GM19099 (cell line): Measurements from ENCODE around the gene CLEC4M.

Source experiments
- POLR2A ChIP-seq: IDR thresholded peaks from 3 replicates; pipeline ENCODE4 v1.6.1; 2011; ENCODE audit warnings: low read depth; ENCODE audit not compliant: insufficient read length; ENCODE audit errors: extremely low read depth

CLEC4M gene

DNA sequence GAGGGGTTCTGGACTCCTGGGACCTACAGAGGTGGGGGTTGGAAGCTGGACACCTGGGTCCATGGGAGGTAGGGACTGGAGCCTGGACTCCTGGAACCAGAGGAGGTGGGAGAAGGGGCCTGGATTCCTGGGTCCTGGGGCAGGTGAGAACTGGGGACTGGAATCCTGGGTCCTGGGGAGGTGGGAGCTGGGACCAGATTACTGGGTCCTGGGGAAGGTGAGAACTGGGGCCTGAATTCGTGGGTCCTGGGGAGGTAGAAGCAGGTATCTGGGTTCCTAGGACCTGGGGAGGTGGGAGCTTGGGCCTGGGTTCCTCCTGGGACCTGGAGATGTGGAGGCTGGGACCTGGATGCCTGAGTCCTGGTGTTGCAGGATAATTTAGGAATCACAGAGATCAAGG is 653 bp downstream of the CLEC4M start:
- TF ChIP-seq POLR2A: no peak

DNA sequence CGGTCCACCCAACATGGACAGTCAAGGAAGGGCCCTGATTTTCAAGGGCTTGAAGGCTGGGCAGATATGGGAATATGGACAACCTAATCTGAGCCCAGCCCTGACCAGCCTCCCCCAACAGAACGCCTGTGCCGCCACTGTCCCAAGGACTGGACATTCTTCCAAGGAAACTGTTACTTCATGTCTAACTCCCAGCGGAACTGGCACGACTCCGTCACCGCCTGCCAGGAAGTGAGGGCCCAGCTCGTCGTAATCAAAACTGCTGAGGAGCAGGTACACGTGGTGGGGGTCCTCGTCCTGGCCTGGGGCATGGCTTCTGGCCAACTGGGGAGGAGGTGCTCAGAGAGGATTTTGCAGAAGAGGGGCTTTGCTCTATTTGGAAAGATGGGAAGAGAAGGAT is 3.5 kb downstream of the CLEC4M start:
- no peak for TF ChIP-seq POLR2A

DNA sequence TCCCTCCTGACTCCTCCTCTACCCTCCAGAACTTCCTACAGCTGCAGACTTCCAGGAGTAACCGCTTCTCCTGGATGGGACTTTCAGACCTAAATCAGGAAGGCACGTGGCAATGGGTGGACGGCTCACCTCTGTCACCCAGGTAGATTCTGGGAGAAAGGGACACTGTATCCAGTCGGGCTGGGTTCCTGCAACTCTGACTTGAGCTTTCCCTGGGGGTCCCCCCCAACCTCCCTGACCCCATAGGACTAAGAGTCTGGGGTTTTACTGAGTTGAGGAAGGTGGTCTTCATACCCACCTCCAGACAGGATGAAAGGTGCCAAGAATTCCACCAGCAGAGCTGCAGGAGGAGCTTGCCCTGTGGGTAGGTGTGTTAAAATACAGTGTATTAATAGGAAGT is 4.4 kb downstream of the CLEC4M start:
- TF ChIP-seq POLR2A: no peak

DNA sequence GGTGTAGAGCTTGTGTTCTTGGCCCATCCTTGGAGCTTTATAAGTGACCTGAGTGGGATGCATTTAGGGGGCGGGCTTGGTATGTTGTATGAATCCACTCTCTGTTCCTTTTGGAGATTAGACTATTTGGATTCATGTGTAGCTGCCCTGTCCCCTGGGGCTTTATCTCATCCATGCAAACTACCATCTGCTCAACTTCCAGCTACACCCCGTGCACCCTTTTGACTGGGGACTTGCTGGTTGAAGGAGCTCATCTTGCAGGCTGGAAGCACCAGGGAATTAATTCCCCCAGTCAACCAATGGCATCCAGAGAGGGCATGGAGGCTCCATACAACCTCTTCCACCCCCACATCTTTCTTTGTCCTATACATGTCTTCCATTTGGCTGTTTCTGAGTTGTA is 6.1 kb downstream of the CLEC4M start:
- no peak for TF ChIP-seq POLR2A

DNA sequence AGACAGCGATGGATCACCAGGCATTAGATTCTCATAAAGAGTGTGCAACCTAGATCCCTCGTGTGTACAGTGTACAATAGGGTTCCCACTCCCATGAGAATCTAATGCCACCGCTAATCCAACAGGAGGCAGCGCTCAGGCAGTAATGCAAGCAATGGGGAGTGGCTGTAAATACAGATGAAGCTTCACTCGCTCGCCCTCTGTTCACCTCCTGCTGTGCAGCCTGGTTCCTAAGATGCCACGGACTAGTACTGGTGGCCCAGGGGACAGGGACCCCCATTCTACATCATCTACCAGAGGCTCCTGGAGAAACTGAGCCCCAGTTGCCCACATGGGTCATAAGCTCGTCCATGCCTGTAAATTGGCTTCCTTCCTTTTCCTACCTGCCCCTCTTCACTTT is 8.0 kb downstream of the CLEC4M start:
- no peak for TF ChIP-seq POLR2A

DNA sequence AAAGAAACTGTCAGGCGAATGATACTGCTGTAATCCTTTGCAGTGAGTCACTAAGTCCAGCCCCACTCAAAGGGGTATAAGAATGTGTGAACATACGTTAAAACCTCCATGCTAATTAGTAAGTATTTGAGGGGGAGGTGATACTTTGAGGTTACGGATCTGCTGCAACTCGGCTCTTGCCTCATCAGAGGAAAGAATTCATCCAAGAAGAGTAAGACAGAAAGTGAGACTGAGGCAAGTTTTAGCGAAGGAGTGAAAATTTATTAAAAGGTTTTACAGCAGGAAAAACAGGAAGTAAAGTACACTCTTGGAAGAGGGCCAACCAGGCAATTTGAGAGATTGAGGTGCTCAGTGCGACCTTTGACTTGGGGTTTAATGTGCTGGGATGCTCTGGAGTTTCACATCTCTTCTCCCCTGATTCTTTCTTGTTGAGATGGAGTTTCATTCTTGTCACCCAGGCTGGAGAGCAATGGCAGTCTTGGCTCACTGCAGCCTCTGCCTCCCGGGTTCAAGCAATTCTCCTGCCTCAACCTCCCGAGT is 9.8 kb downstream of the CLEC4M start:
- no peak for TF ChIP-seq POLR2A

DNA sequence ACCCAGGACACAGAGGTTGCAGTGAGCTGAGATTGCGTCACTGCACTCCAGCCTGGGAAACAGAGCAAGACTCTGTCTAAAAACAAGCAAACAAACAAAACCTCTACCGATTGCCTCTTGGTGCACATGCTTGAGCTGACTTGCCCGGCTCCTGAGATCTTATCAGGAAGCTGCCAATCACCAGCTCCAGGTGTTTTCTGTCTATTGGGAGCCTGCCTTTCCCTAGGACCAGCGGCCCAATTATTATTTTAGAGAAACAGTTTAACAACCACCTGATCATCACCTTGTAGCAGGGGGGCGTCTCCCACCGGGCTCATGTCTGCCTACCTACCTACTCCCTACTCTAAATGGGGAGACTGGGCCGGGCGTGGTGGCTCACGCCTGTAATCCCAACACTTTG is 10.8 kb downstream of the CLEC4M start:
- TF ChIP-seq POLR2A: no peak

DNA sequence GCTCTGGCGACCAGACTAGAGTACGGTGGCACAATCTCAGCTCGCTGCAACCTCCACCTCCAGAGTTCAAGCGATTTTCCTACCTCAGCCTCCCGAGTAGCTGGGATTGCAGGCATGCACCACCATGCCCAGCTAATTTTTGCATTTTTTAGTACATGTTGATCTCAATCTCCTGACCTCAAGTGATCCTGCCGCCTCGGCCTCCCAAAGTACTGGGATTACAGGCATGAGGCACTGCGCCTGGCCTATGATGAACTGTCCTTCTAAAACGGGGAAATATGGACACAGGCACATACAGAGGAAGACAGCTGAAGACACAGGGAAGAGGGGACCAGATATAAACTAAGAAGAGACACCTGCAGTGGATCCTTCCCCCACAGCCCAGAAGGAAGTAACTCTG is 12.7 kb downstream of the CLEC4M start:
- no peak for TF ChIP-seq POLR2A

DNA sequence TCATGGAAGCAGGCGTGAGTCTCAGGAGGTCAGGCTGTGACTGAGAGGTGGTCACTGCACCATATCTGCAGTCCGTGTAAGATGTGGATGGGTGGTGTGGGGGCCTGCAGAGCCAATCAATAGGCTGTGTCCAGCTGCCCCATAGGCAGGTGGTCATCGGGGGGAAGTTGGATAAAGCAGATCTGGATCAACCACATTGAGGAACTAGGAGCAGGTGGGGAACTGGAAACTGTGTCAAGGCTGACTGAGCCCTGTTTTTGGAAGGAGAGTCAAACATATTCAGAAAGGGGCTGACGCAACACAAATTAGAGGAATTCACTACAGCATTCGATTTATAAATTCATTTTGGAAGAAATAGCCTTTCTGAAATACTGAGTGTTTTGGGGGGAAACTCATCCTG is 15.0 kb downstream of the CLEC4M start:
- no peak for TF ChIP-seq POLR2A

DNA sequence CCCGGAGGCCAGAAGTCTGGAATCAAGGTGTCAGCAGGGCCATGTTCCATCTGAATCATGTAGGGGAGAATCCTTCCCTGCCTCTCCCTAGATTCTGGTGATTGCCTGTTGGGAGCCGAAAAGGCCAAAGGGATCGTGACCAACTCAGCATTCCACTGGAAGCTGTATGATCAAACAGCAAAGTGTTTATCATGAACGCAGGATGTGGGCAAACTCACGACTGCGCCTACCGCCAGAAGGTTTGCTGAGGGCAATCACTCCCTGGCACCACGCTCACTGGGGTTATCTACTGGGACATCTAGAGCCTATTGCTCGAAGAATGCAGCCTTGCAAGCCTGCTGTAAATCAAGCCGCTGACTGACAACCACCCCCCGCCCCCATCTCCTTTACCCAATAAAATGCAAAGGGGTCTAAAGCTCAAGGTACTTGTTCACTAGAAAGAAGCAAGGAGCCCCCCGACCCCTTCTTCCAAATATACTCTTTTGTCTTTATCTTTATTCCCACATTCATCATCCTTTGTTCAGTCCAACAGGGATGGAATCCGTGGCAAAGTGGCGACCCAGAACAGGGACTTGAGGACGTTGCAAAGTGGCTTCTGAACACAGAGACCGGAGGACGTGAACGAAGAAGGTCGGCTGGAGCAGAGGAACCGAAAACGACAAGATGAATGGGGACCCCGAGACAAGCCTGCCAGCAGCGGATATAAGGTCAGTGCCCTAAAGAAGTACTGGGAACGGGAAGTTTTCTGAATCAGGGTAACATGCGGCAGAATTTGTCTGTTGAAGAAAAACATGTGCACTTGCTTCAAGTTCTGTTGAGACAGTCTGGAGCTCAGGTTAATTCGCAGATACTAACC is 16.8 kb downstream of the CLEC4M start:
- TF ChIP-seq POLR2A: no peak

DNA sequence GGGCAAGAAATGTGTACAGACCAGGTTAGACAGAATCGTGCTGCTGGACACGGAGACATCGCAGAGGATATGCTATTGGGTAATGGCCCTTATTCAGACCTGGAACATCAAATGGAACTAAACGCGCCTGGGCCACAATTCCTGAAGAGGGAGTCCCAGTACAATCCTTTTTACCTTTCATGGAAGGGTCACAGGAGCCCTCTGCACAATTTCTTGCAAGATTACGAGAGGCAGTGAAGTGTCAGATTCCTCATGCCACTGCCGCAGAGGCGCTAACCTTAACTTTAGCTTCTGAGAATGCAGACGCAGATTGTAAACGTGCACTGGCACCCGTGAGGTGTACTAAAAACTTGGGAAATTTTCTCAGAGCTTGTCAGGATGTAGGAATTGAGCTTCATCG is 18.1 kb downstream of the CLEC4M start:
- no peak for TF ChIP-seq POLR2A

DNA sequence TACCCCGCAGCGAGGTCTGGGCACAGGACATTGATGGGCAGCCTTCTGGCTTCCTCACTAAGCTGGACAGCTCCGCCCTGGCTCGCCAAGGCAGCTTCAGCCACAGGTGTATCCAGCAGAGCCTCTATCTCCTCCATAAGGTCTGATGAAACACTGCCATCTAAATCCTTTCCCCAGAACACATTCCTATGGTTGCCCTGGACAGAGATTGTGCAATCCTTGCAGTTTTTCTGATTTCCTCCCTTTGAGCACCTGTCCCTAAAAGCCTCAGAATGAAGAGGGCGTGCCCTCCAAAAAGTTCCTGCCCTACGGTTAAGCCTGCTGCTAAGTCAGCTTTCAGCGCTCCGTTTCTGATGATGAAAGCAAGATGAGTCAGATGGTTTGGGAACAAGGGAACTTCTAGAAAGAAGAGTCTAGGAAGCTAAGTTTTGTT is 21.0 kb downstream of the CLEC4M start:
- TF ChIP-seq POLR2A: no peak

DNA sequence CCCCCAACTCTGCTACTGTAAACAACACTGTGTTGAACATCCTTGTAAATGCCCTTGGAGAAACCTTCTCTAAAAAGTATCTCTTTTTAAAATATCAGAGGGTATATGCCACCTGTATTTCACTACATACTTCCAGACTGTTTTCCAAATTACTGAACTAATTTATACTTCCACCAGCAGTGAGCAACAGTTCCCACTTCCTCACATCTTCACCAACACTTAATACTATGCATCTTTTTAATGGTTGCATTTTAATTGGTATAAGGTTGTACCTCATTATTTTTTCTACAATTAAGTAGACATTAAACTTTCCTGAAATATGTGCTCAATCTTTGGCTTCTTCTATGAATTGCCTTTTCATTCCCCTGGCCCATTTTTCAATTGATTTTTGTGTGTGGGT is 21.8 kb downstream of the CLEC4M start:
- no peak for TF ChIP-seq POLR2A

DNA sequence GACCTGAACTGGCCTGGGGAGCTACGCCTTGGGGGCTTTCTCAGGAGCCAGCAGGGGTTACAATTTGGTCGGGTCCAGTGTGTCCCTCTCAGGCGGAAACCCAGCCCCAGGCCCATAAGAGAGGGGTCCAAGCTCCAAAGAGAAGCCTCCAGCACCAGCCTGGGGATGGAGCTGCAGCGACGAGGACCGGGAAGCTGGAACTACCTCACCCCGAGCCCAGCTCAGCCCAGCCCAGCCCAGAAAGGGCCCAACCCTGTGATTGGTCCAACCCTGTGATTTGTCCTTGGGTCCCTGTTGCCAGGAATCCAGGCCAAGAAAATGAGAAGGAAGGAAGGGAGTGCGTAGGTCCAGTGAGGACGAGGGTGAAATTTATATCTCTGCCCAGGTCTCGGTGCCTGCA is 24.1 kb downstream of the CLEC4M start:
- no peak for TF ChIP-seq POLR2A

DNA sequence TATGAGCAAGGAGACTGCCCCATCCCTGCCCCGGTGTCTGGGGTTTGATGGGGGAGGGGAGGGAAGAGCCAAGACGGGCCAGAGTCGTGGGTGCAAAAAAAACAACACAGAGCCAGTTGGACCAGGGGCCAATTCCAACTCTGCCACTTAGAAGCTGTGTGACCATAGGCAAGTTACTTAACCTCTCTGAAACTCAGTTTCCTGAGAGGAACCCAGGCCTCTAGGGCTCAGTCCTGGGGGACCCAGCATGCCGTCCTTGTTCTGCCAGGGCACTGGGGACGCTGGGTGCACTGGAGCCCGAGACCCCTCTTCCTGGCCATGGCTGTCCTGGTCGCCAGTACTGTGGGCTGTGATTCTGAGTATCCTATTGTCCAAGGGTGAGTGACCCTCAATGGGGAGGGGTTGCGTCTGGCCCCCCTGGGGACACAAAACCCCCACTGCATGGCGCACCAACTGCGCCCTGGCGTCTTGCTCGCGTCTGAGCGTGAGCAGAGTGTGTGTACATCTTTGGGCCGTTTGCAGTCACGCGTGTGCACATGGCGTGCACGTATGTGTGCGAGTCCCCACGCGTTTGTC is 24.6 kb downstream of the CLEC4M start:
- no peak for TF ChIP-seq POLR2A
